Measurements from ENCODE around the gene SNX24. TPM values are rescaled to one million over a fixed set of nuclear protein-coding genes. Genes with fewer than 3 reads are reported as not detected.

SNX24 gene
- total RNA-seq, 1 experiment from 2014 or later = 13.9 TPM

- no peak overlapping the region for H2BK5ac ChIP-seq (ENCODE audit: insufficient read length, low read length)
- TF ChIP-seq CTCF (conservative IDR thresholded peaks at IDR 0.05) = no peak
These were observed 121.7 kb downstream of the SNX24 start for GRCh38 chr5:122967085-122967484.

More at GRCh38 chr5:122967085-122967484, 121.7 kb downstream of the SNX24 start:
- Histone ChIP-seq H4K5ac (ENCODE audit: insufficient read length, low read depth, low read length) (no peak overlapping the region), H4K8ac (replicated peaks; ENCODE audit: insufficient read length, low read depth, low read length) (no peak overlapping the region), H3K27me3 (ENCODE audit: insufficient read depth, low read length) (no peaks in the 10 kb centered on the region), H3K56ac (ENCODE audit: insufficient read length, low read depth, low read length) (no peak overlapping the region), H2BK120ac (ENCODE audit: low read depth, low read length, poor library complexity, severe bottlenecking) (no peak overlapping the region), H2BK20ac (ENCODE audit: low read depth, low read length, poor library complexity, severe bottlenecking) (no peak overlapping the region), H3K9ac (ENCODE audit: extremely low read depth, insufficient read length, low read length) (no peak overlapping the region), H2BK12ac (ENCODE audit: insufficient read length, low read depth, low read length) (no peak overlapping the region), H2AK5ac (ENCODE audit: insufficient read length, low read length) (no peak overlapping the region), H2AFZ (ENCODE audit: low read length) (no peak overlapping the region), H3K18ac (ENCODE audit: insufficient read length, low read depth, low read length) (no peak overlapping the region), H2BK15ac (ENCODE audit: low read depth, low read length) (no peak overlapping the region), H3K4me1 (ENCODE audit: insufficient read depth, low read length) (no peaks in the 10 kb centered on the region), H4K20me1 (ENCODE audit: control insufficient read depth, insufficient read depth, insufficient read length) (no peaks in the 10 kb centered on the region), H3K9me3 (ENCODE audit: control insufficient read depth, low read depth, low read length) (no peaks in the 10 kb centered on the region), H3K14ac (ENCODE audit: insufficient read depth, low read length) (no peak overlapping the region), H3K4ac (ENCODE audit: low read depth, low read length) (no peak overlapping the region), H3K79me2 (ENCODE audit: insufficient read depth, low read length) (no peaks in the 10 kb centered on the region), H4K91ac (ENCODE audit: insufficient read length, low read depth, low read length) (no peak overlapping the region), H3K23ac (ENCODE audit: insufficient read length, low read depth, low read length) (no peak overlapping the region), H3K27ac (ENCODE audit: insufficient read length, low read depth, low read length) (no peak overlapping the region), H3T11ph (ENCODE audit: low read length) (no peak overlapping the region), H3K4me2 (ENCODE audit: insufficient read depth, insufficient read length, low read length) (no peak overlapping the region), H3K79me1 (ENCODE audit: insufficient read depth, low read depth, low read length, poor library complexity, severe bottlenecking) (no peaks in the 10 kb centered on the region), H3K23me2 (ENCODE audit: insufficient read length, low read depth, low read length, poor library complexity, severe bottlenecking) (no peaks in the 10 kb centered on the region)
- H3K4me1 Mint-ChIP-seq = peaks cover 4 to 10% of the 10 kb centered on the region in 2 experiments; a peak in 3 of 4 replicates
- H3K4me3 Mint-ChIP-seq = no peak overlapping the region
- H3K27me3 Mint-ChIP-seq (ENCODE audit: low read depth) = no peaks in the 10 kb centered on the region
- no peaks in the 10 kb centered on the region for H3K36me3 Mint-ChIP-seq (ENCODE audit: insufficient read depth in 1 of 3, low read depth in 3 of 3)
- H3K27ac Mint-ChIP-seq = no peak overlapping the region
- DNase-seq = no peak
- no CpG with 5 or more reads among the region's 7 CpGs for WGBS (ENCODE audit: extremely low coverage, insufficient read length, low lambda C conversion rate)
- no peaks in the 10 kb centered on the region for H3K9me3 Mint-ChIP-seq
